H1 (cell line): Measurements from ENCODE around the gene MKNK2. TPM values are rescaled to one million over a fixed set of nuclear protein-coding genes. Genes with fewer than 3 reads are reported as not detected.
A peak's percentile ranks its signal among the peaks of the same experiment; 100 is the strongest.

Source experiments
- CTCF ChIA-PET: fragments of 300-600 bp; sonication (Branson Sonifier 250); formaldehyde crosslinking; loops from one replicate; lab custom pipeline; 2021; ENCODE audit not compliant: partially characterized antibody; lab: Charles Lee
- POLR2A ChIA-PET: fragments of 300-600 bp; sonication (Branson Sonifier 250); formaldehyde crosslinking; loops from one replicate; lab custom pipeline; 2021; ENCODE audit warnings: inconsistent platforms; ENCODE audit not compliant: partially characterized antibody; lab: Charles Lee
- DNase-seq, 2 experiments: peaks; one replicate each; pipeline versions ENCODE4 v3.0.0 to v3.0.0-alpha.2; 2010 to 2022; ENCODE audit warnings: low spot score in 2 of 2, low read depth in 1 of 2, mixed read lengths in 1 of 2
- FAIRE-seq: peaks from 2 replicates; lab custom pipeline; 2011; peaks lifted over from hg19 to GRCh38; lab: Jason Lieb, UNC
- H2AFZ ChIP-seq: 2 replicates; pipeline ENCODE4 v1.8.1; 2012; ENCODE audit warnings: low read length, inconsistent platforms
- H2AK5ac ChIP-seq: 2 replicates; pipeline ENCODE4 v1.6.1; 2013; ENCODE audit warnings: low read depth, low read length
- H2BK120ac ChIP-seq: replicated peaks from 2 replicates; pipeline ENCODE3; 2013; ENCODE audit warnings: low read depth, low read length, inconsistent platforms
- H2BK12ac ChIP-seq: 2 replicates; pipeline ENCODE4 v1.6.1; 2013; ENCODE audit warnings: low read depth, low read length
- H2BK15ac ChIP-seq: 2 replicates; pipeline ENCODE4 v1.6.1; 2013; ENCODE audit warnings: low read length
- H2BK20ac ChIP-seq: 2 replicates; pipeline ENCODE4 v1.6.1; 2013; ENCODE audit warnings: low read length
- H2BK5ac ChIP-seq: 2 replicates; pipeline ENCODE4 v1.6.1; 2013; ENCODE audit warnings: low read depth, low read length
- H3K14ac ChIP-seq: 2 replicates; pipeline ENCODE4 v1.6.1; 2013; ENCODE audit warnings: inconsistent platforms; ENCODE audit not compliant: insufficient read length
- H3K18ac ChIP-seq: 2 replicates; pipeline ENCODE4 v1.6.1; 2013; ENCODE audit warnings: low read length; ENCODE audit errors: extremely low read depth
- H3K23ac ChIP-seq: 2 replicates; pipeline ENCODE4 v1.6.1; 2013; ENCODE audit warnings: inconsistent platforms; ENCODE audit not compliant: insufficient read length
- H3K23me2 ChIP-seq: 2 replicates; pipeline ENCODE4 v1.6.1; 2013; ENCODE audit warnings: low read depth, low read length
- H3K27ac ChIP-seq: 2 replicates; pipeline ENCODE4 v1.6.1; 2011; ENCODE audit warnings: low read depth, low read length, inconsistent platforms
- H3K27me3 ChIP-seq, 4 experiments: replicated peaks in 1 of 4; 1 replicate in 1 of 4; 2 replicates in 3 of 4; pipeline versions ENCODE4 v1.6.1 to v1.8.1; 2011 to 2013; ENCODE audit warnings: low read length in 3 of 4, mild to moderate bottlenecking in 3 of 4, inconsistent platforms in 2 of 4, mixed read lengths in 2 of 4, moderate library complexity in 1 of 4; ENCODE audit not compliant: control insufficient read depth in 3 of 4, insufficient read depth in 3 of 4; ENCODE audit errors: extremely low read depth in 1 of 4
- H3K36me3 ChIP-seq, 4 experiments: 2 replicates each; pipeline versions ENCODE4 v1.6.1 to v1.8.1; 2011 to 2013; ENCODE audit warnings: mild to moderate bottlenecking in 4 of 4, low read length in 3 of 4, moderate library complexity in 2 of 4, control low read depth in 1 of 4, inconsistent platforms in 1 of 4; ENCODE audit not compliant: insufficient read depth in 4 of 4, control insufficient read depth in 2 of 4
- H3K4ac ChIP-seq: replicated peaks from 2 replicates; pipeline ENCODE3; 2013; ENCODE audit warnings: low read length, low read depth, mixed read lengths, inconsistent platforms; ENCODE audit not compliant: insufficient read length
- H3K4me1 ChIP-seq, 4 experiments: replicated peaks in 1 of 4; 1 replicate in 1 of 4; 2 replicates in 3 of 4; pipeline versions ENCODE4 v1.6.1 to v1.8.1; 2011 to 2013; ENCODE audit warnings: low read length in 3 of 4, inconsistent platforms in 2 of 4, mixed read lengths in 1 of 4; ENCODE audit not compliant: insufficient read depth in 4 of 4, control insufficient read depth in 3 of 4
- H3K4me2 ChIP-seq, 2 experiments: 2 replicates each; pipeline versions ENCODE4 v1.6.1 to v1.8.1; 2011 to 2013; ENCODE audit warnings: low read depth in 2 of 2, low read length in 2 of 2, control low read depth in 1 of 2, inconsistent platforms in 1 of 2, mild to moderate bottlenecking in 1 of 2; ENCODE audit not compliant: insufficient read depth in 1 of 2
- H3K4me3 ChIP-seq, 4 experiments: fragments of 200-600, 300-600 bp in 1 of 4; sonication (generic), shearing (Covaris generic), sonication (Bioruptor Twin) in 1 of 4; 2 replicates each; pipeline versions ENCODE4 v1.5.1 to v1.8.1; 2011 to 2016; ENCODE audit warnings: low read length in 4 of 4, low read depth in 3 of 4, control low read depth in 2 of 4, inconsistent platforms in 2 of 4, mild to moderate bottlenecking in 2 of 4, mixed read lengths in 1 of 4, moderate library complexity in 1 of 4; ENCODE audit not compliant: insufficient read depth in 2 of 4; ENCODE audit errors: extremely low read depth in 1 of 4
- H3K56ac ChIP-seq: replicated peaks from 2 replicates; pipeline ENCODE3; 2013; ENCODE audit warnings: low read depth, mild to moderate bottlenecking, mixed read lengths, low read length, inconsistent platforms; ENCODE audit not compliant: insufficient read length
- H3K79me1 ChIP-seq: 2 replicates; pipeline ENCODE4 v1.6.1; 2013; ENCODE audit warnings: low read depth, low read length, control low read depth
- H3K79me2 ChIP-seq, 2 experiments: 2 replicates each; pipeline versions ENCODE4 v1.6.1 to v1.8.1; 2012 to 2013; ENCODE audit warnings: low read length in 2 of 2, mild to moderate bottlenecking in 2 of 2, inconsistent platforms in 1 of 2; ENCODE audit not compliant: insufficient read depth in 2 of 2, control insufficient read depth in 1 of 2
- H3K9ac ChIP-seq, 4 experiments: replicated peaks in 1 of 4; 1 replicate in 1 of 4; 2 replicates in 3 of 4; pipeline versions ENCODE4 v1.6.1 to v1.8.1; 2011 to 2013; ENCODE audit warnings: low read depth in 3 of 4, low read length in 3 of 4, control low read depth in 2 of 4, mild to moderate bottlenecking in 2 of 4, moderate library complexity in 2 of 4, inconsistent platforms in 1 of 4; ENCODE audit errors: extremely low read depth in 1 of 4
- H3K9me3 ChIP-seq, 2 experiments: 2 replicates each; pipeline versions ENCODE4 v1.6.1 to v1.8.1; 2012 to 2013; ENCODE audit warnings: mild to moderate bottlenecking in 2 of 2, moderate library complexity in 2 of 2, control low read depth in 1 of 2, inconsistent platforms in 1 of 2, low read depth in 1 of 2, low read length in 1 of 2, mixed read lengths in 1 of 2; ENCODE audit not compliant: insufficient read depth in 2 of 2
- H4K20me1 ChIP-seq, 2 experiments: replicated peaks in 1 of 2; 2 replicates each; pipeline versions ENCODE3 to v1.8.1; 2011 to 2013; ENCODE audit warnings: inconsistent platforms in 2 of 2, low read length in 2 of 2, mild to moderate bottlenecking in 1 of 2; ENCODE audit not compliant: insufficient read depth in 2 of 2, control insufficient read depth in 1 of 2
- H4K5ac ChIP-seq: 2 replicates; pipeline ENCODE4 v1.6.1; 2013; ENCODE audit warnings: low read length, low read depth, mixed read lengths, inconsistent platforms; ENCODE audit not compliant: insufficient read length
- H4K8ac ChIP-seq: 2 replicates; pipeline ENCODE4 v1.8.0; 2013; ENCODE audit warnings: mild to moderate bottlenecking, moderate library complexity, low read length, inconsistent platforms; ENCODE audit not compliant: insufficient read depth; ENCODE audit errors: extremely low read depth
- H4K91ac ChIP-seq: replicated peaks from 2 replicates; pipeline ENCODE3; 2013; ENCODE audit warnings: low read length, mixed read lengths, inconsistent platforms; ENCODE audit not compliant: insufficient read length
- POLR2A ChIP-seq, 2 experiments: IDR thresholded peaks; 1 replicate in 1 of 2; 2 replicates in 1 of 2; pipeline ENCODE4 v1.6.1; 2011; ENCODE audit warnings: low read depth in 2 of 2, low read length in 2 of 2, mild to moderate bottlenecking in 2 of 2; ENCODE audit errors: control extremely low read depth in 1 of 2
- POU5F1 ChIP-seq: IDR thresholded peaks from 2 replicates; pipeline ENCODE4 v1.6.1; 2011; ENCODE audit warnings: low read depth, mild to moderate bottlenecking, low read length, moderate library complexity
- SIN3A ChIP-seq, 2 experiments: IDR thresholded peaks in 1 of 2; conservative IDR thresholded peaks in 1 of 2; 2 replicates each; pipeline ENCODE4 v1.6.1; 2011 to 2012; ENCODE audit warnings: low read length in 2 of 2, improper control_type of control experiment in 1 of 2, low read depth in 1 of 2, mild to moderate bottlenecking in 1 of 2
- TAF7 ChIP-seq: optimal IDR thresholded peaks from 2 replicates; pipeline ENCODE3; 2011; ENCODE audit warnings: low read depth, mild to moderate bottlenecking, inconsistent platforms, low read length, moderate library complexity, borderline replicate concordance
- TBP ChIP-seq: IDR thresholded peaks from 2 replicates; pipeline ENCODE4 v1.6.1; 2011; ENCODE audit warnings: low read depth, low read length, improper control_type of control experiment
- WGBS, 2 experiments: shearing (Covaris generic) in 1 of 2; methylation state at CpG; one replicate each; pipeline versions ENCODE4 v1.1.6 to v1.1.7; 2013 to 2015; ENCODE audit warnings: low lambda C conversion rate in 2 of 2, mixed read lengths in 2 of 2, inconsistent platforms in 1 of 2, low coverage in 1 of 2, missing lambda C conversion rate in 1 of 2; ENCODE audit not compliant: insufficient replicate concordance in 2 of 2, insufficient coverage in 1 of 2, insufficient read length in 1 of 2; ENCODE audit errors: extremely low coverage in 1 of 2, missing lambda C conversion rate in 1 of 2; 5-methylcytosine and 5-hydroxymethylcytosine counted together
- polyA plus RNA-seq, 7 experiments: library from polyadenylated mRNA; depleted of rRNA in 3 of 7; stranded (reverse) in 5 of 7; unstranded in 2 of 7; fragments of >200 nt in 5 of 7; fragments of 200-250 nt in 2 of 7; gene quantifications; 1 replicate in 5 of 7; 2 replicates in 1 of 7; 4 replicates in 1 of 7; pipeline versions ENCODE4 v1.2.1 to v1.2.3, GENCODE V29; 2011 to 2013; ENCODE audit warnings: missing spikeins in 2 of 7, mixed read lengths in 2 of 7
- total RNA-seq: library from RNA; stranded (reverse); fragmentation: NEBNext Ultra II Directional; extraction: Animal tissue kit (Norgen Biotek cat#: 25700); gene quantifications from 2 replicates; pipeline ENCODE4 v1.2.1, GENCODE V29; 2021

The MKNK2 gene
- total and polyA plus RNA-seq, 2 of the 8 experiments (the other 6 are each of a cell fraction or from before 2014, with no cell fraction given) = 163 to 166 TPM

DNA sequence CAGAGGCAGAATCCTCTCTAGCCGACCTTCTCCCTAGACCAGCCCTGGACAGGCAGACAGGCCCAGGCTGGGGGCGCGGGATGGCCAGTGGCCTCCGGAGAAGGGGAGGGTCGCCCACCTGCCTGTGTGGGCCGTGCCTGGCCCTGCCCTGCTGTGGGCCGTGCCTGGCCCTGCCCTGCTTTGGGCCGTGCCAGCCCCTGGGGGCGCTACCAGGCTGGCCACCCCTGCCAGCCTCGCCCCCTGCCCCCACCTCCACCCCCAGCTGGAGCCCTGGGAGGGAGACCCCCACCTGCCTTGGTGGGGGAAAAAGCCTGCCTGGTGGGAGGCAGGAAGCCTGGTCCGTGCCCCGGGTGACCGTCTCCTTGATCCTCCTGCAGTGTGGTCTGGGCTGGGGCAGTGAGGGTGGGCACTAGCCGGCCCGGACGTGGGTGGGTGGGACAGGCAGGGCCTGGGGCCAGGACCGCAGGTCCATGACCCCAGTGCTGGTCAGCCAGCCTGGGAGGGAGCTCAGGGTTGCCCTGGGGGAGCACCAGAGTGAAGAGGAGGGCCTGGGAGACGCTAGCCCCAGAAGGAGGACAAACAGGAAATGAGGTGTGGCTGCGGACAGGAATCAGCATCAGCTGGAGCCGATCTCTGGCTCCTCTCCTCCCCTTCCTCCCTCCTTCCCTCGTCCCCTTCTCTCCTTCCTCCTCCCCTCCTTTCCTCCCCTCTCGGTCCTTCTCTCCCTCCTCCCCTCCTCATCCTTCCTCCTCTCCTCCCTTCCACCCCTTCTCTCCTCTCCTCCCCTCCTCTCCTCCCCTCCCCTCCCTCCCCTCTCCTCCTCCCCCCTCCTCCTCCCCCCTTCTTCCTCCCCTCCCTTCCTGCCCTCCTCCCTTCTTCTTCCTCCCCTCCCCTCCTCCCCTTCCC is 5.1 kb upstream of the MKNK2 start:
- H3K9me3 ChIP-seq = no peaks in the 10 kb centered on the region
- ChIA-PET POLR2A (interaction anchor here (0.8 to 22.2 kb wide), 3 partner anchors 10 to 150 kb away, joined by 5 to 524 read pairs (median 7); no protein-coding TSS in a partner anchor), CTCF (interaction anchor here (0.6 to 3.2 kb wide), 3 partner anchors 13 to 165 kb away, joined by 3 to 16 read pairs (median 5); no protein-coding TSS in a partner anchor)
- H3K79me1 ChIP-seq = no peaks in the 10 kb centered on the region
- H3K4me2 ChIP-seq = peak overlapping the region in 1 of 2 experiments; percentile 29; a peak in 1 of 4 replicates
- peaks cover 2% of the 10 kb centered on the region; the same call in 1 of the 2 replicates for H3K23me2 ChIP-seq
- no peak overlapping the region for H2BK120ac ChIP-seq
- WGBS, 2 experiments = 72% methylated on average over 9 of the region's 22 CpGs; no CpG with 5 or more reads in 1 of the 2 experiments
- H2BK20ac ChIP-seq = 0 out of 2 replicates have a peak overlapping the region, but pooled peaks have one; percentile 61
- no peak overlapping the region for H4K91ac ChIP-seq
- TF ChIP-seq SIN3A (conservative IDR thresholded peaks at IDR 0.05 in 1 of 2, IDR thresholded peaks at IDR 0.05 in 1 of 2; ENCODE audit: low read depth in 1 of 2, low read length in 2 of 2) = peak in 1 of 2 experiments; percentile 56; a peak in 1 of 4 replicates
- no peak for TF ChIP-seq TBP
- TF ChIP-seq TAF7 = no peak
- TF ChIP-seq POU5F1 = no peak
- TF ChIP-seq POLR2A (IDR thresholded peaks at IDR 0.05; ENCODE audit: control extremely low read depth in 1 of 2, low read depth in 2 of 2, low read length in 2 of 2) = peak in 1 of 2 experiments; percentile 31; a peak in 1 of 3 replicates
- no peak overlapping the region for H3K4me3 ChIP-seq
- no peaks in the 10 kb centered on the region for H3K79me2 ChIP-seq
- H4K8ac ChIP-seq = 0 out of 2 replicates have a peak overlapping the region, but pooled peaks have one; percentile 64
- H3K23ac ChIP-seq = no peak overlapping the region
- peaks cover 4 to 22% (median 18%) of the 10 kb centered on the region in 4 experiments for H3K4me1 ChIP-seq
- H2AK5ac ChIP-seq = no peak overlapping the region
- no peak overlapping the region; the same call in 1 of the 2 replicates for H3K27ac ChIP-seq
- H2BK15ac ChIP-seq = no peak overlapping the region; the same call in 1 of the 2 replicates
- no peaks in the 10 kb centered on the region for H3K27me3 ChIP-seq
- H4K5ac ChIP-seq = no peak overlapping the region
- no peak for FAIRE-seq
- peak overlapping the region; percentile 71; the same call in 1 of the 2 replicates for H3K18ac ChIP-seq
- peak in 1 of 2 experiments; percentile 62 for DNase-seq
- H2AFZ ChIP-seq = 0 out of 2 replicates have a peak overlapping the region, but pooled peaks have one; percentile 26
- H3K56ac ChIP-seq = no peak overlapping the region
- H2BK12ac ChIP-seq = peak overlapping the region; percentile 85; the same call in 1 of the 2 replicates
- H3K9ac ChIP-seq = no peak overlapping the region
- no peak overlapping the region for H3K14ac ChIP-seq
- no peaks in the 10 kb centered on the region for H3K36me3 ChIP-seq
- H2BK5ac ChIP-seq = peak overlapping the region; percentile 89; the same call in 1 of the 2 replicates
- H4K20me1 ChIP-seq = no peaks in the 10 kb centered on the region
- H3K4ac ChIP-seq = no peak overlapping the region
